ENCODE results near the gene PURA.
A peak's percentile ranks its signal among the peaks of the same experiment; 100 is the strongest.

The PURA gene

GRCh38 chr5:140113699-140114263 is at the start of gene PURA:
Gene PURA (plus strand): TSS chr5:140114109. CDS start chr5:140114182, 73 bp downstream.
- DNase-seq, result peak; percentile 80

- DNase-seq, result no peak
Measured at GRCh38 chr5:140072812-140073211, 41.1 kb upstream of the PURA start.

GRCh38 chr5:140073296-140073695 is 40.6 kb upstream of the PURA start:
- DNase-seq, result no peak

- DNase-seq, result no peak
Measured at GRCh38 chr5:140075371-140075770, 38.5 kb upstream of the PURA start.

GRCh38 chr5:140076142-140076541 is 37.8 kb upstream of the PURA start:
- no peak for DNase-seq

GRCh38 chr5:140076788-140077187 is 37.1 kb upstream of the PURA start:
- DNase-seq, result no peak

- no peak for DNase-seq
Measured at GRCh38 chr5:140083120-140083519, 30.8 kb upstream of the PURA start.

GRCh38 chr5:140083650-140084049 is 30.3 kb upstream of the PURA start:
- no peak for DNase-seq

- no peak for DNase-seq
Measured at GRCh38 chr5:140084541-140084940, 29.4 kb upstream of the PURA start.

GRCh38 chr5:140090251-140090650 is 23.7 kb upstream of the PURA start:
- no peak for DNase-seq

- no peak for DNase-seq
Measured at GRCh38 chr5:140093179-140093578, 20.7 kb upstream of the PURA start.

GRCh38 chr5:140093866-140094265 is 20.0 kb upstream of the PURA start:
- DNase-seq, result no peak

- no peak for DNase-seq
Measured at GRCh38 chr5:140094889-140095288, 19.0 kb upstream of the PURA start.

- no peak for DNase-seq
Measured at GRCh38 chr5:140101179-140101578, 12.7 kb upstream of the PURA start.

- no peak for DNase-seq
Measured at GRCh38 chr5:140103154-140103553, 10.8 kb upstream of the PURA start.

- DNase-seq, result no peak
Measured at GRCh38 chr5:140104100-140104499, 9.8 kb upstream of the PURA start.

GRCh38 chr5:140106101-140106500 is 7.8 kb upstream of the PURA start:
- no peak for DNase-seq

GRCh38 chr5:140106805-140107311 is 7.1 kb upstream of the PURA start:
- DNase-seq, result no peak

- DNase-seq, result peak; percentile 79
Measured at GRCh38 chr5:140107312-140108092, 6.4 kb upstream of the PURA start.

GRCh38 chr5:140108093-140109017 is 5.6 kb upstream of the PURA start:
- DNase-seq, result no peak

GRCh38 chr5:140109018-140109758 is 4.7 kb upstream of the PURA start:
- DNase-seq, result no peak

- no peak for DNase-seq
Measured at GRCh38 chr5:140109759-140110645, 3.9 kb upstream of the PURA start.

Measured in NCI-H510A (cell line).